Astrocyte (in vitro differentiated cells and primary cell): ENCODE results near the gene GIPC1.

Source experiments
- CTCF ChIP-seq: IDR thresholded peaks from 2 replicates; pipeline ENCODE4 v1.5.1; 2011; ENCODE audit warnings: low read depth, mild to moderate bottlenecking, inconsistent platforms, low read length, moderate library complexity; ENCODE audit not compliant: insufficient read depth
- EZH2 ChIP-seq: IDR thresholded peaks from 2 replicates; pipeline ENCODE4 v1.6.1; 2012; ENCODE audit warnings: mild to moderate bottlenecking, low read length, inconsistent platforms; ENCODE audit not compliant: insufficient read depth

DNA sequence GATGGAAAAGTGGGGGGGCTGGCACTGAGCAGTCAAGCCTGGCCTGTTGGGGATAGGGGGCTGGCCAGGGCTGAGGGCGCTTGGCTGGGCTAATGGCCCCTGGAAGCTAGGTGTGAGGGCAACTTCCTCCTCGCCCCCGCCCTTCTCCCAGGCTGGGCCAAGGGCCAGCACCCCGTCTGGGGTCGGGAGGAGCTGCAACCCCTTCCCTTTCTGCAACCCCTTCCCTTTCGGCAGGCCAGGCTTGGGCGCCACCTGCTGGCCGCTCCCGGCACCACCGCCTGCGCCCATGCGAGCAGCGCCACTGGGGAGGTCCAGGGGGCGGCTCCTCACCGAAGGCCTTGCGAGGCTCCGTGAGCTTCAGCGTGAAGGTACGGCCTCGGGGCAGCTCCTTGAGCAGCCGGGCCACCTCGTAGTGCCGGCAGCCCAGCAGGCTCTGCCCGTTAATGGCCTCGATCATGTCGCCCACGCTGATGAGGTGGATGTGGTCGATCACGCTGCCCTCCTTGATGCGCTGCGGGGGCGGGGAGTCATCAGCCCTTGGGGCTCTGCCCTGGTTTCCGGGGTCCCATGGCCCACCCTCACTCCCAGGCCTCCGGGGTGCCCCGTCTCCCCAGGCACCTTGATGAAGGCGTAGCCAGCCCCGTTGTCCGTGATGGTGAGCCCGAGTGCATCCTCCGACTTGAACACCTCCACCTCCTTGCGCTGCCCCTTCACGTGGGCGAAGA, 15.8 kb downstream of the GIPC1 start:
- TF ChIP-seq CTCF, result peak; percentile 43
- TF ChIP-seq EZH2, result no peak
